A172 (cell line): ENCODE data around the gene MAP2K5. TPM values are rescaled to one million over a fixed set of nuclear protein-coding genes. Genes with fewer than 3 reads are reported as not detected.

Experiments
- DNase-seq: peaks from one replicate; pipeline ENCODE4 v3.0.0-alpha.2; 2015; ENCODE audit warnings: low spot score
- total RNA-seq: library from RNA; depleted of rRNA; stranded (reverse); fragments of >200 nt; shearing (Covaris generic); gene quantifications from 2 replicates; pipeline ENCODE4 v1.2.3, GENCODE V29; 2014

Gene MAP2K5
- total RNA-seq, 1 experiment from 2014 or later, result 5.7 TPM

- no peak for DNase-seq
Measured at GRCh38 chr15:67783303-67783702, 240.8 kb downstream of the MAP2K5 start.

- no peak for DNase-seq
Measured at GRCh38 chr15:67784090-67784781, 241.7 kb downstream of the MAP2K5 start.

GRCh38 chr15:67784856-67785430 lies 242.4 kb downstream of the MAP2K5 start:
- DNase-seq, result no peak

GRCh38 chr15:67785431-67785830 lies 242.9 kb downstream of the MAP2K5 start:
- DNase-seq, result no peak

- DNase-seq, result no peak
Measured at GRCh38 chr15:67786646-67787045, 244.1 kb downstream of the MAP2K5 start.

- no peak for DNase-seq
Measured at GRCh38 chr15:67788986-67789385, 246.5 kb downstream of the MAP2K5 start.

- no peak for DNase-seq
Measured at GRCh38 chr15:67790610-67791319, 248.3 kb downstream of the MAP2K5 start.

- DNase-seq, result peak; percentile 57
Measured at GRCh38 chr15:67792250-67792942, 249.9 kb downstream of the MAP2K5 start.

- DNase-seq, result no peak
Measured at GRCh38 chr15:67794832-67795574, 252.5 kb downstream of the MAP2K5 start.

GRCh38 chr15:67796196-67797127 lies 254.0 kb downstream of the MAP2K5 start:
- no peak for DNase-seq

- DNase-seq, result peak; percentile 6
Measured at GRCh38 chr15:67799801-67800205, 257.3 kb downstream of the MAP2K5 start.

- DNase-seq, result no peak
Measured at GRCh38 chr15:67801142-67801541, 258.6 kb downstream of the MAP2K5 start.

- no peak for DNase-seq
Measured at GRCh38 chr15:67801926-67802914, 259.7 kb downstream of the MAP2K5 start.

GRCh38 chr15:67803299-67803698 lies 260.8 kb downstream of the MAP2K5 start:
- no peak for DNase-seq

GRCh38 chr15:67803996-67804843 lies 261.7 kb downstream of the MAP2K5 start:
- no peak for DNase-seq

GRCh38 chr15:67805008-67805665 lies 262.6 kb downstream of the MAP2K5 start:
- DNase-seq, result no peak

- DNase-seq, result no peak
Measured at GRCh38 chr15:67805666-67806516, 263.4 kb downstream of the MAP2K5 start.
